Left ventricle myocardium inferior (tissue), 1 donor: ENCODE data around the gene OTOS. TPM values are rescaled to one million over a fixed set of nuclear protein-coding genes. Genes with fewer than 3 reads are reported as not detected.

Source experiments
- DNase-seq: peaks from one replicate; pipeline ENCODE4 v3.0.0-alpha.2; 2020
- H3K27ac ChIP-seq: fragments of 200-600 bp; replicated peaks from 2 replicates; pipeline ENCODE4 v1.8.0; 2021
- H3K27me3 ChIP-seq: fragments of 200-600 bp; 2 replicates; pipeline ENCODE4 v1.8.0; 2021; ENCODE audit warnings: low read depth
- H3K36me3 ChIP-seq: fragments of 200-600 bp; 2 replicates; pipeline ENCODE4 v1.8.0; 2021
- H3K4me1 ChIP-seq: fragments of 200-600 bp; 2 replicates; pipeline ENCODE4 v1.8.0; 2021
- H3K4me3 ChIP-seq: fragments of 200-600 bp; 2 replicates; pipeline ENCODE4 v1.8.0; 2021; ENCODE audit warnings: mild to moderate bottlenecking, moderate library complexity
- H3K9me3 ChIP-seq: fragments of 200-600 bp; replicated peaks from 2 replicates; pipeline ENCODE4 v1.8.0; 2021
- CTCF ChIP-seq: fragments of 200-600 bp; IDR thresholded peaks from 2 replicates; pipeline ENCODE4 v1.8.0; 2021; ENCODE audit warnings: antibody characterized with exemption, mild to moderate bottlenecking, borderline replicate concordance
- intact Hi-C: fragments of 100-400 bp; cut with micrococcal nuclease; formaldehyde crosslinking; loops from one replicate; pipeline ENCODE4 v1.11.0; 2022
- total RNA-seq: library from RNA; stranded (reverse); fragmentation: NEBNext Ultra II Directional; extraction: Animal tissue kit (Norgen Biotek cat#: 25700); gene quantifications from one replicate; pipeline ENCODE4 v1.2.1, GENCODE V29; 2021
- donor health status: DM: no; HTN: yes; CAD: no; lungs with severe emphysema.

Gene OTOS
- total RNA-seq, 1 donor from 2014 or later = not detected

GRCh38 chr2:240127191-240127750 lies 13.2 kb downstream of the OTOS start:
- intact Hi-C loops = no loop called here
- no peak for TF ChIP-seq CTCF
- no peaks in the 10 kb centered on the region for H3K9me3 ChIP-seq
- DNase-seq = no peak
- H3K27ac ChIP-seq = no peak overlapping the region
- H3K4me1 ChIP-seq = no peaks in the 10 kb centered on the region
- no peaks in the 10 kb centered on the region for H3K27me3 ChIP-seq
- H3K36me3 ChIP-seq = peaks cover 52% of the 10 kb centered on the region
- no peak overlapping the region for H3K4me3 ChIP-seq

GRCh38 chr2:240126731-240127130 lies 13.7 kb downstream of the OTOS start:
- H3K4me1 ChIP-seq = no peaks in the 10 kb centered on the region
- peaks cover 47% of the 10 kb centered on the region for H3K36me3 ChIP-seq

GRCh38 chr2:240125742-240126141 lies 14.7 kb downstream of the OTOS start:
- H3K9me3 ChIP-seq = no peaks in the 10 kb centered on the region
- peaks cover 37% of the 10 kb centered on the region for H3K36me3 ChIP-seq
- H3K4me1 ChIP-seq = no peaks in the 10 kb centered on the region
- no peak for TF ChIP-seq CTCF
- no peak overlapping the region for H3K4me3 ChIP-seq
- no peak overlapping the region for H3K27ac ChIP-seq
- no peak for DNase-seq
- H3K27me3 ChIP-seq = no peaks in the 10 kb centered on the region
- intact Hi-C loops = no loop called here

More at GRCh38 chr2:240126731-240127130, 13.7 kb downstream of the OTOS start:
- Histone ChIP-seq H3K27ac (no peak overlapping the region), H3K27me3 (no peaks in the 10 kb centered on the region), H3K4me3 (no peak overlapping the region), H3K9me3 (no peaks in the 10 kb centered on the region)
- DNase-seq = no peak
- intact Hi-C loops = no loop called here
- TF ChIP-seq CTCF = no peak

- Histone ChIP-seq H3K27ac (no peak overlapping the region), H3K36me3 (peaks cover 26% of the 10 kb centered on the region), H3K4me1 (no peaks in the 10 kb centered on the region), H3K27me3 (no peaks in the 10 kb centered on the region), H3K4me3 (no peak overlapping the region), H3K9me3 (no peaks in the 10 kb centered on the region)
- DNase-seq = no peak
- no peak for TF ChIP-seq CTCF
- intact Hi-C loops = no loop called here
These were observed 15.8 kb downstream of the OTOS start for GRCh38 chr2:240124651-240125030.

GRCh38 chr2:240123821-240124650 lies 16.4 kb downstream of the OTOS start:
- DNase-seq = no peak
- intact Hi-C loops = no loop called here

More at GRCh38 chr2:240123821-240124650, 16.4 kb downstream of the OTOS start:
- Histone ChIP-seq H3K4me3 (no peak overlapping the region), H3K4me1 (no peaks in the 10 kb centered on the region), H3K36me3 (peaks cover 20% of the 10 kb centered on the region), H3K9me3 (no peaks in the 10 kb centered on the region), H3K27me3 (no peaks in the 10 kb centered on the region), H3K27ac (no peak overlapping the region)
- no peak for TF ChIP-seq CTCF
